Fibroblast of lung (primary cell): Measurements from ENCODE around the gene NFATC3.
"Not testable (repeated sequence)": the region's sequence is repeated elsewhere in the genome, so short reads cannot be mapped to it uniquely, and the experiment has no call there.

Experiments
- EZH2 ChIP-seq: IDR thresholded peaks from 2 replicates; pipeline ENCODE4 v1.5.1; 2012; ENCODE audit warnings: low read length, control low read depth, mild to moderate bottlenecking; ENCODE audit errors: missing control alignments
- TF ChIP-seq, protein P1 (sequence below), 2 donors: IDR thresholded peaks in 1 of 2; conservative IDR thresholded peaks in 1 of 2; 1 replicate in 1 of 2; 2 replicates in 1 of 2; pipeline ENCODE4 v1.5.1; 2011 to 2012; ENCODE audit warnings: low read length in 2 of 2, control low read depth in 1 of 2, inconsistent platforms in 1 of 2, low read depth in 1 of 2, mild to moderate bottlenecking in 1 of 2

DNA sequence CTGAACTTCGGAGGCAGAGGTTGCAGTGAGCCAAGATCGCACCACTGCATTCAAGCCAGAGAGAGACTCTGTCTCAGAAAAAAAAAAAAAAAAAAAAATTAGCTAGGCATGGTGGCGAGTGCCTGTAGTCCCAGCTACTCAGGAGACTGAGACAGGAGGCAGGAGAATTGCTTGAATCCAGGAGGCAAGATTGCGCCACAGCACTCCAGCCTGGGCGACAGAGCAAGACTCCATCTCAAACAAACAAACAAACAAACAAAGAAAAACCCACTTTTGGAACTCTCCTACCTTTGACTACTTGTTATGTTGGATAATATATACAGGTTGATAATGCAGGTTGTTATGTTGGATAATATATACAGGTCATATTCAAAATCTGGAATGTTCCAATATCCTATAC lies 35.3 kb downstream of the NFATC3 start:
- TF ChIP-seq, protein P1, sequence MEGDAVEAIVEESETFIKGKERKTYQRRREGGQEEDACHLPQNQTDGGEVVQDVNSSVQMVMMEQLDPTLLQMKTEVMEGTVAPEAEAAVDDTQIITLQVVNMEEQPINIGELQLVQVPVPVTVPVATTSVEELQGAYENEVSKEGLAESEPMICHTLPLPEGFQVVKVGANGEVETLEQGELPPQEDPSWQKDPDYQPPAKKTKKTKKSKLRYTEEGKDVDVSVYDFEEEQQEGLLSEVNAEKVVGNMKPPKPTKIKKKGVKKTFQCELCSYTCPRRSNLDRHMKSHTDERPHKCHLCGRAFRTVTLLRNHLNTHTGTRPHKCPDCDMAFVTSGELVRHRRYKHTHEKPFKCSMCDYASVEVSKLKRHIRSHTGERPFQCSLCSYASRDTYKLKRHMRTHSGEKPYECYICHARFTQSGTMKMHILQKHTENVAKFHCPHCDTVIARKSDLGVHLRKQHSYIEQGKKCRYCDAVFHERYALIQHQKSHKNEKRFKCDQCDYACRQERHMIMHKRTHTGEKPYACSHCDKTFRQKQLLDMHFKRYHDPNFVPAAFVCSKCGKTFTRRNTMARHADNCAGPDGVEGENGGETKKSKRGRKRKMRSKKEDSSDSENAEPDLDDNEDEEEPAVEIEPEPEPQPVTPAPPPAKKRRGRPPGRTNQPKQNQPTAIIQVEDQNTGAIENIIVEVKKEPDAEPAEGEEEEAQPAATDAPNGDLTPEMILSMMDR (conservative IDR thresholded peaks at IDR 0.05 in 1 of 2, IDR thresholded peaks at IDR 0.05 in 1 of 2; ENCODE audit: low read depth in 1 of 2, low read length in 2 of 2) = not testable (repeated sequence)
- TF ChIP-seq EZH2 = not testable (repeated sequence)
